Femur (tissue), 1 donor: ENCODE data around the gene RIOK2.
A peak's percentile ranks its signal among the peaks of the same experiment; 100 is the strongest.

ENCODE experiments used
- DNase-seq: peaks from one replicate; pipeline ENCODE4 v3.0.0-alpha.2; 2017

Gene RIOK2

DNA sequence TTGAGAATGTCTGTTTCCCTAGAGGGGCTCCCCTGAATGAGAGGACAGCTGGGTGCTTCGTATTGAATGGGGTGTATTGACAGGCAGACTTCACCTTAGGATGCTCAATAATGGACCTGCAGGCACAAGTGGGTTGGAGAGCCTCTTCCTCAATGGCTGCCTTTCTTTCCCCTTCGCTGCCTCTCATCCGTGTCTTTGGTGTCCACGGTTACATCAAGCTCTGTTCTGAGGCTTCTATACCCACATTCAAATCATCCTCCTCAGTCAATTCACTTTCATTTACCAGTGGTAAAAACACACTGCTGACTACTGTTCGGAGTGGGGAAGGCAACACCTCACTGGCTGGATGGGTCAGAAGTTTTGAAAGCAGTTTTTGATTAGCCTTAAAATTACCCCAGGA lies 61.2 kb downstream of the RIOK2 start:
- no peak for DNase-seq

DNA sequence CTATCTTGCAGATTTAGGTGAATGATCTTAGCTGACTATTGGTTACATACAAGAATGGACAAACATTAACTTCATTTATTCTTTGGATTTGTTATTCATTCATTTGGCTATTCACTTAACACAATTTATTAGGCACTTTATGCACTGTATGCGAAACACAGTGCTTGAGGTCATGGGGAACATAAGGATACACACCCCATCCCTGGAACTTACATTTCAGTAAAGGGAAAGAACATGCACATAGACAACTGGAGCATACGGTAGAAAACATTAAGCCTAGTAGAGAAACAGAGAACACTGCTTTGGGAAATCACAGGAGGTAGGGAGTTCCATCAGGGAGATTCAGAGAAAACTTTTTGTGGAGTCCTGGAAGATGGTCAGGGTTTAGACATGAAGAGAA lies 62.9 kb downstream of the RIOK2 start:
- DNase-seq = no peak

DNA sequence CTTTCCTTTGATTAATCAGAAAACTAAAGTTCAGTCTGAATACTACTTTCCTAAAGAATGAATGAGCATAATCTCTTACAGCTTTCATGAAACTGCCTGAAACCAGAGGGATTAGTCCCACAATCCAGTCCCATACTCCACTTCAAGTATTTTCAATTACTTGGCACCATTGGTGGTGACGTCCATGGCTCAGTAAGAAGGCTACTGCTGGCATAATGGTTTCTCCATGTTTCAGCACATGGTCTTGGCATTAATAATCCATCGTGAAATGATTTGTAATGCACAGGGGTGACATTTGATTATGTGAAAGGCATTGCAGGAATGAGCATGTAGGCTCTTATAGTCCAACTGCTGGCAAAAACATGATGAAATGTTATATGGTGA lies 64.0 kb downstream of the RIOK2 start:
- peak; percentile 53 for DNase-seq

DNA sequence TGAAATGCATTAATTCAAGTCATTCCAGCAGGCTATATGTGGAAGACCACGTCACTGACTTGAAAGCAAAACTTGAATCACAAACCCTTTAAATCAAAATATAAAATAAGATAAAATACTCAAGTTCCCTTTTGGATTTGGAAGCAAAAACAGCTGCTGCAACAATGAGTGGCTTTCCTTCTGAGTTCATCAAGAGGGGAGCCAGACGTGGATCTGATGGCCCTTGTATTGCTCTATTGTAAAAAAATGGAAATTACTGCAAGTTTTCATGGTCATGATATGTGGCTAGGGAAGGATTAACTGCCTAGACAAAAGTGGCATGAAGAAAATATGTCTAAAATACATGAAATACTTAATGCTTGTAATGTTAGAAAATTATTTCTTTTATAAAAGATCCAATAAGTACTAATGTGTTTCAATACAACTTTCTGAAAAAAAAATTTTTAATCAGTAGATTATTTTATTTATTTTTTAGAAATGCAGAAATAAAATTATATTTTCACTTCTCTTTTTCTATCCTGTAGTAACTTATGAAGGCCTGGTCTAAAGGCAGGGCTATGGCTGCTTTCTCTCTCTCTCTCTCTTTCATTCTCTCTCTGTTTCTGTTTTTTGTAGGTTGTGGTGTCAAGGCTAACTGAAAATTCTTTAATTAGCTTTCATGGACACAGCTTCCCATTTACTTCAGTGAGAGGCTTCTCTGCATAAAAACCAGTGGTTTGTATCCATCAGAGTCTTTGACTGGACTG lies 64.6 kb downstream of the RIOK2 start:
- DNase-seq = no peak

DNA sequence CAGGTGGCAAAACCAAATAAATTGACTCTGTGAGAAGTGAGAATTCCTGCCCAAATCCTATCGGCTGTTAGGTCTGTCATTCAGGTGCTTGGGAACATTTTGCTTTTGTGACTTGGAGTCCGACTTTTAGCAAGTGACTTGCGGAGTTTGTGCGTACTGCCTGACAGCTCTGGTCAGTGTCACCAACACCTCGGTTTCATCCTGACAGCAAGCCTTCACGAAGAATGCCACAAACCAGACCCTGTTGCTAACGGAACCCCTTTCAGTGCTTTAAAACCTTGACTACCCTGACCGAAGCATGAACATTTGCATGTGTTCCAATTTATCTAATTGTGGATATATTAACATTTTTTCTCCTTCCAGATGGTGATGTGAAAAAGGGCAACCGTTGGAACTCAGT lies 67.1 kb downstream of the RIOK2 start:
- DNase-seq = no peak

DNA sequence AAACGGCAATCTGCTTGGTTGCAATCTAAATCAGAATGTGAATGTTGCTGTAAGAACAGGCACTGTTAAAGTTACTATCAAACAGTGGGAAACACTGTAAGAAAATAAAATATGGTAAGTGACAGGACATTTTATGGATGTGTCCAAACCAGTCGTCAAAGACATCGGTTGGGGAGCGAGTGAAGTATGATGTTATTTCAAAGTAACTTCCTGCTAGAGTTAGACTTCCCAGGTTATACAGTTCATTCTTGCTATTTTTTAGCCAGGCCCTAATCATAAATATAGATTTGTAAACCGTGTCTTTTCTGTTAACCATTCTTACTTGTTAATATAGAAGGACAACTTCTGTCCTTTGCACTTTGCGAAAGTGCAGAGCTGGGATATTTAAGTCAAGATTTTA lies 70.8 kb downstream of the RIOK2 start:
- DNase-seq = no peak

DNA sequence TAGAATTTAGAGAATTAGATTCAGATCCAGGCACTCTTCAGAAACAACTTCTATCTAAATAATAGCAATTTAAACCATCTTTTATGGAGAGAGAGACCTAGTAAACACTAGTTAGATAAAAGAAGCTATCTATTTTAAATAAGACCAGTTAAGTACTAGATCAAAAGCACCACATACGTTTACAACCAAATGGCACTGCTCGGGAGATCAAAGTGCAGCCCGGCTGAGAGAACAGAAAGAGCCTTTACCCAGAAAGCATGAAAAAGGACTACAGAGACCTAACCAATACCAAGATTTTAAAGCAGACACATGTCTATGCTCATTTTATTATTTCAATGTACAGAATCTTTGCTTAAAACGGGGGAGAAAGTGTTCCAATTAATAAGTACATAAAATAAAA lies 71.4 kb downstream of the RIOK2 start:
- no peak for DNase-seq

DNA sequence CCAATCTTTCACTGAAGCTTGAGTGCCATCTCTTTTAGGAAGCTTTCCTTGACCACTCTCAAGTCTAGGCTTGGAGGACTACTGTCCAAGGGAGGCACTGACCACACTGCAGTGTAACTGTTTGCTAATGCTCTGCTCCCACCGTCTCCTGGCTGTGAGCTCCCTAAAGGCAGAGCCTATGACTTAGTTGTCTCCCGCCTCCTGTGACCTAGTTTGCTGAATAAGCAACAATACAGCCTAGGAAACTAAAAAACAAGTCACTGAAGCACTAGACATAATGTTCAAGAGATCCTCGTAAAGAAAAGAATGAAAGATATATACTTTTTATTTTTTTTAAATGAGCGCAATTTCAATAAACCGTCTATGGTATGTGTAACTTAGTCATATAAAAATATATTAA lies 72.0 kb downstream of the RIOK2 start:
- DNase-seq = no peak
